NB4 (cell line): ENCODE measurements around the gene MICAL3.

ENCODE experiments used
- CTCF ChIP-seq: IDR thresholded peaks from one replicate; pipeline ENCODE4 v1.5.1; 2012; ENCODE audit warnings: low read depth, low read length
- MAX ChIP-seq: IDR thresholded peaks from 2 replicates; pipeline ENCODE4 v1.6.1; 2011; ENCODE audit warnings: low read depth, low read length
- MYC ChIP-seq: IDR thresholded peaks from 2 replicates; pipeline ENCODE4 v1.6.1; 2011; ENCODE audit warnings: low read depth, low read length
- POLR2A ChIP-seq: IDR thresholded peaks from 2 replicates; pipeline ENCODE4 v1.6.1; 2011; ENCODE audit warnings: mild to moderate bottlenecking; ENCODE audit not compliant: insufficient read length; ENCODE audit errors: extremely low read depth

DNA sequence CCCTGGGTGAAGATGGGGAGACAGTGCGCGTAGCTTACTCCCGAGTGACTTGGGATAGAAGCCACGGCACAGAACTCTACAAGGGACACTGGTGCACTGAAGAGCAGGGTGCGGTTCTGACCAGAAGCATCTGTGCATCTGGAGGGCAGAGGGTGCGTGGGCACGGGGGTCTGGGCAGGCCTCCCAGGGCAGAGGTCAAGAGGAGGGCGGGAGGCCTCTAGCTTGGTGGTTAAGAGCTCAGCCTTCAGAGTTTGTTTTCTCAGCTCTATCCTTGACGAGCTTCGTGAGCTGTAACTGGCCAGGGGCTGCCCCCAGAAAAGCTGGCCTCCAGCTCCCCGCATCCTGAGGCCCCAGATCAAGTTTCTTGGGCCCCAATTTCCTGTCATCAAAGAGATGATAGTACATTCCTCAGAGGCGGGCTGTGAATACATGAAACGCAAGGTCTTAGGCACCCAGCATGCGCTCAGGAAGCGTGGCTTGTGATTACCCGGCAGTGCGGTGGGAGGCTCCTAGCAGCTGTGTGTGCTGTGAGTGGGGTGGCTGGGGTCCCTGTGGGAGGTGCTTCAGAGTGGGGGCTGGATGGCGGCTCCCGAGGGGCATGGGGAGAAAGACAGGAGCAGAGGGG is 244.1 kb downstream of the MICAL3 start:
- no peak for TF ChIP-seq CTCF
- no peak for TF ChIP-seq MAX
- no peak for TF ChIP-seq POLR2A
- no peak for TF ChIP-seq MYC
